Testis (tissue), 2 donors: ENCODE results near the gene RCOR3.

Experiments used
- POLR2A ChIP-seq: fragments of 450-650 bp; IDR thresholded peaks from one replicate; pipeline ENCODE4 v1.6.1; 2017; ENCODE audit warnings: antibody characterized with exemption, mild to moderate bottlenecking, moderate library complexity
- TF ChIP-seq, protein P1 (sequence below), 3 experiments: fragments of 450-650 bp in 2 of 3; fragments of 200-600 bp in 1 of 3; sonication (generic) in 1 of 3; IDR thresholded peaks; one replicate each; pipeline ENCODE4 v1.5.1; 2016 to 2019; ENCODE audit warnings: antibody characterized with exemption in 3 of 3, mild to moderate bottlenecking in 2 of 3, moderate library complexity in 1 of 3

DNA sequence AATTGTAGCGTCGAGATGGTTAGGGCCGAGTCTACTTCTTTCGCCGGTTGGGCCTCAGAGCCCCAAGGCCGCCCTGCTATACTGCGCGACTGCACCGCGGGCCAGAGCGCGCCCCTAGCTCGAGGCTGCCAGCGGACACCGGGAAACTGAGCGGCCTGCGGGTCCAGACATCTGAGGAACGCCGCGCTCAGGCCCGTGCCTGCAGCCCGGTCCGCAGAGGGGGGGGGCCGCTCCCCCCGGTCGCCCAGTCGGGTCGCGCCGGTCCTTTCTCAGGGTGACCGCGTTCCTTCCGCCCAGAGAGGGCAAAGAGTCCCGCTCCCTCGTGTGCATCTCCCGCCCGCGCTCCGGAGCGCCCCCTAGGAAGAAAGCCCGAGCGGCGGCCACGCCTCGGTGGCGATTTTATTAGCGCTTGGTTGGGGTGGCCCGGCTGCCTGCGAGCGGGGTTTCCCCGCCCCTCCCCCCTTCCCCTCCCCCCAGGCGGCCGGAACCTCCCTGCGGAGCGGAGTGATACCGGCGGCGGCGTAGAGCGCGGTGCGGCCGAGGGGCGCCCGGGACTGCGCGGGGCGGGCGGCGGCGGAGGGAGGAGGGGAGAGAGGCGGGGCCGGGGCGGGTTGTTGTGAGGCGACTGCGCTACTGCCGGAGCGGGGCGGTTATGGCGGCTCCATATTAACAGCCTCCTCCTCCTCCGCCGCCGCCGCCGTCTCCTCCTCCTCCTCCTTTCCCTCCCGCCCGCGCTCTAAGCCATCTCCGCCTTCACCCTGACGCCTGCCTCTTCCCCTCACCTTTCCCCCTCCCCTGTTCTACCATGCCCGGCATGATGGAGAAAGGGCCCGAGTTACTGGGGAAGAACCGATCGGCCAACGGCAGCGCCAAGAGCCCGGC, at the start of gene RCOR3:
- TF ChIP-seq, protein P1, sequence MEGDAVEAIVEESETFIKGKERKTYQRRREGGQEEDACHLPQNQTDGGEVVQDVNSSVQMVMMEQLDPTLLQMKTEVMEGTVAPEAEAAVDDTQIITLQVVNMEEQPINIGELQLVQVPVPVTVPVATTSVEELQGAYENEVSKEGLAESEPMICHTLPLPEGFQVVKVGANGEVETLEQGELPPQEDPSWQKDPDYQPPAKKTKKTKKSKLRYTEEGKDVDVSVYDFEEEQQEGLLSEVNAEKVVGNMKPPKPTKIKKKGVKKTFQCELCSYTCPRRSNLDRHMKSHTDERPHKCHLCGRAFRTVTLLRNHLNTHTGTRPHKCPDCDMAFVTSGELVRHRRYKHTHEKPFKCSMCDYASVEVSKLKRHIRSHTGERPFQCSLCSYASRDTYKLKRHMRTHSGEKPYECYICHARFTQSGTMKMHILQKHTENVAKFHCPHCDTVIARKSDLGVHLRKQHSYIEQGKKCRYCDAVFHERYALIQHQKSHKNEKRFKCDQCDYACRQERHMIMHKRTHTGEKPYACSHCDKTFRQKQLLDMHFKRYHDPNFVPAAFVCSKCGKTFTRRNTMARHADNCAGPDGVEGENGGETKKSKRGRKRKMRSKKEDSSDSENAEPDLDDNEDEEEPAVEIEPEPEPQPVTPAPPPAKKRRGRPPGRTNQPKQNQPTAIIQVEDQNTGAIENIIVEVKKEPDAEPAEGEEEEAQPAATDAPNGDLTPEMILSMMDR (IDR thresholded peaks at IDR 0.05): peak; percentile 34 to 41 (median 37)
- TF ChIP-seq POLR2A: peak; percentile 53
